Measurements from ENCODE around the gene BCAS2.

- TF ChIP-seq POLR2AphosphoS5 (IDR thresholded peaks at IDR 0.05; ENCODE audit: low read depth), result no peak
- TF ChIP-seq GABPA (IDR thresholded peaks at IDR 0.05; ENCODE audit: low read depth), result no peak
- no peak for TF ChIP-seq CTCF (IDR thresholded peaks at IDR 0.05; ENCODE audit: insufficient read depth, low read length)
Observed at GRCh38 chr1:114540272-114540671, 41.1 kb downstream of the BCAS2 start.
